Measurements from ENCODE around the gene RPUSD4. TPM values are rescaled to one million over a fixed set of nuclear protein-coding genes. Genes with fewer than 3 reads are reported as not detected.

RPUSD4 gene
- total and polyA plus RNA-seq, 2 experiments from 2014 or later = 12.1 to 21.3 TPM

GRCh38 chr11:126155402-126156187 lies 55.9 kb downstream of the RPUSD4 start:
- Histone ChIP-seq H3K9me3 (ENCODE audit: low read depth) (no peaks in the 10 kb centered on the region), H3K4me1 (ENCODE audit: insufficient read depth) (no peaks in the 10 kb centered on the region), H4K20me1 (ENCODE audit: insufficient read depth) (no peaks in the 10 kb centered on the region), H3F3A (ENCODE audit: insufficient read depth) (no peaks in the 10 kb centered on the region), H2AFZ (no peak overlapping the region), H3K79me2 (ENCODE audit: insufficient read depth) (no peaks in the 10 kb centered on the region), H3K9ac (no peak overlapping the region), H3K4me2 (ENCODE audit: unreplicated experiment) (no peak overlapping the region), H3K27ac (no peak overlapping the region), H3K4me3 (no peak overlapping the region), H3K27me3 (replicated peaks; ENCODE audit: insufficient read depth) (no peaks in the 10 kb centered on the region), H3K36me3 (ENCODE audit: low read depth) (no peaks in the 10 kb centered on the region), H3K9me2 (ENCODE audit: insufficient read depth) (no peaks in the 10 kb centered on the region)
- no peak for DNase-seq
- TF ChIP-seq EZH2phosphoT487 (IDR thresholded peaks at IDR 0.05; ENCODE audit: insufficient read depth, low read depth) (no peak), EZH2 (IDR thresholded peaks at IDR 0.05; ENCODE audit: insufficient read depth, poor library complexity, severe bottlenecking) (no peak)
- in situ Hi-C loops (cut with MboI) = no loop called here
- WGBS, 2 experiments (ENCODE audit: low coverage in 1 of 2, low lambda C conversion rate in 2 of 2, missing lambda C conversion rate in 2 of 2) = 78 to 82% methylated on average over 28 of the region's 28 CpGs

- WGBS, 2 experiments (ENCODE audit: low coverage in 1 of 2, low lambda C conversion rate in 2 of 2, missing lambda C conversion rate in 2 of 2) = 97 to 98% methylated on average over 7 of the region's 7 CpGs
- no peak overlapping the region for H3K27ac ChIP-seq
Observed at GRCh38 chr11:126154691-126155090, 56.8 kb downstream of the RPUSD4 start.

GRCh38 chr11:126153972-126154371 lies 57.5 kb downstream of the RPUSD4 start:
- H3K9me3 ChIP-seq (ENCODE audit: low read depth) = no peaks in the 10 kb centered on the region
- H3K27me3 ChIP-seq (replicated peaks; ENCODE audit: insufficient read depth) = no peaks in the 10 kb centered on the region
- no peak overlapping the region for H2AFZ ChIP-seq
- H3K4me2 ChIP-seq (ENCODE audit: unreplicated experiment) = no peak overlapping the region
- no peak overlapping the region for H3K4me3 ChIP-seq
- no peaks in the 10 kb centered on the region for H3K4me1 ChIP-seq (ENCODE audit: insufficient read depth)
- H3K9me2 ChIP-seq (ENCODE audit: insufficient read depth) = no peaks in the 10 kb centered on the region
- no peaks in the 10 kb centered on the region for H3K36me3 ChIP-seq (ENCODE audit: low read depth)
- 35 to 37% methylated on average over 6 of the region's 6 CpGs for WGBS, 2 experiments (ENCODE audit: low coverage in 1 of 2, low lambda C conversion rate in 2 of 2, missing lambda C conversion rate in 2 of 2)
- H3K27ac ChIP-seq = no peak overlapping the region
- no peaks in the 10 kb centered on the region for H3K79me2 ChIP-seq (ENCODE audit: insufficient read depth)
- in situ Hi-C loops (cut with MboI) = no loop called here
- DNase-seq = peak; percentile 84
- H4K20me1 ChIP-seq (ENCODE audit: insufficient read depth) = no peaks in the 10 kb centered on the region
- no peak overlapping the region for H3K9ac ChIP-seq
- H3F3A ChIP-seq (ENCODE audit: insufficient read depth) = no peaks in the 10 kb centered on the region
- no peak for TF ChIP-seq EZH2 (IDR thresholded peaks at IDR 0.05; ENCODE audit: insufficient read depth, poor library complexity, severe bottlenecking)

More at GRCh38 chr11:126154691-126155090, 56.8 kb downstream of the RPUSD4 start:
- Histone ChIP-seq H3K9me3 (ENCODE audit: low read depth) (no peaks in the 10 kb centered on the region), H4K20me1 (ENCODE audit: insufficient read depth) (no peaks in the 10 kb centered on the region), H3K79me2 (ENCODE audit: insufficient read depth) (no peaks in the 10 kb centered on the region), H3F3A (ENCODE audit: insufficient read depth) (no peaks in the 10 kb centered on the region), H3K9ac (no peak overlapping the region), H3K4me3 (no peak overlapping the region), H3K4me1 (ENCODE audit: insufficient read depth) (no peaks in the 10 kb centered on the region), H3K36me3 (ENCODE audit: low read depth) (no peaks in the 10 kb centered on the region), H3K27me3 (replicated peaks; ENCODE audit: insufficient read depth) (no peaks in the 10 kb centered on the region), H3K9me2 (ENCODE audit: insufficient read depth) (no peaks in the 10 kb centered on the region), H2AFZ (no peak overlapping the region), H3K4me2 (ENCODE audit: unreplicated experiment) (no peak overlapping the region)
- in situ Hi-C loops (cut with MboI) = no loop called here
- no peak for DNase-seq
- TF ChIP-seq EZH2phosphoT487 (IDR thresholded peaks at IDR 0.05; ENCODE audit: insufficient read depth, low read depth) (no peak), EZH2 (IDR thresholded peaks at IDR 0.05; ENCODE audit: insufficient read depth, poor library complexity, severe bottlenecking) (no peak)

GRCh38 chr11:126153006-126153405 lies 58.4 kb downstream of the RPUSD4 start:
- H3K4me3 ChIP-seq = no peak overlapping the region
- H3K9me3 ChIP-seq (ENCODE audit: low read depth) = no peaks in the 10 kb centered on the region
- no peak overlapping the region for H3K9ac ChIP-seq
- no peaks in the 10 kb centered on the region for H3F3A ChIP-seq (ENCODE audit: insufficient read depth)
- H2AFZ ChIP-seq = no peak overlapping the region
- no peak for TF ChIP-seq EZH2phosphoT487 (IDR thresholded peaks at IDR 0.05; ENCODE audit: insufficient read depth, low read depth)
- TF ChIP-seq EZH2 (IDR thresholded peaks at IDR 0.05; ENCODE audit: insufficient read depth, poor library complexity, severe bottlenecking) = no peak
- no peaks in the 10 kb centered on the region for H3K36me3 ChIP-seq (ENCODE audit: low read depth)
- no peaks in the 10 kb centered on the region for H3K9me2 ChIP-seq (ENCODE audit: insufficient read depth)
- no peak for DNase-seq
- H3K27me3 ChIP-seq (replicated peaks; ENCODE audit: insufficient read depth) = no peaks in the 10 kb centered on the region
- no peaks in the 10 kb centered on the region for H4K20me1 ChIP-seq (ENCODE audit: insufficient read depth)
- no peaks in the 10 kb centered on the region for H3K79me2 ChIP-seq (ENCODE audit: insufficient read depth)
- in situ Hi-C loops (cut with MboI) = no loop called here
- H3K4me2 ChIP-seq (ENCODE audit: unreplicated experiment) = no peak overlapping the region
- WGBS, 2 experiments (ENCODE audit: low coverage in 1 of 2, low lambda C conversion rate in 2 of 2, missing lambda C conversion rate in 2 of 2) = 56 to 65% methylated on average over 4 of the region's 4 CpGs
- H3K4me1 ChIP-seq (ENCODE audit: insufficient read depth) = no peaks in the 10 kb centered on the region
- H3K27ac ChIP-seq = no peak overlapping the region
